Upper lobe of left lung (tissue), 6 donors: ENCODE results near the gene NUP188. TPM values are rescaled to one million over a fixed set of nuclear protein-coding genes. Genes with fewer than 3 reads are reported as not detected.
A peak's percentile ranks its signal among the peaks of the same experiment; 100 is the strongest.

Experiments
- ATAC-seq, 2 donors: fragments of 200-7000 bp; cut with Tn5 transposase; one replicate each; pipeline ENCODE4 v1.9.1; 2022; ENCODE audit warnings: mild to moderate bottlenecking in 2 of 2, moderate library complexity in 2 of 2; ENCODE audit not compliant: low FRiP score in 2 of 2
- DNase-seq, 2 donors: peaks; one replicate each; pipeline ENCODE4 v3.0.0-alpha.2; 2019 to 2020
- H3K27ac ChIP-seq, 4 donors: fragments of 200-600 bp; sonication (generic); one replicate each; pipeline ENCODE4 v1.5.1; 2016 to 2019
- H3K27me3 ChIP-seq, 4 donors: fragments of 200-600 bp; sonication (generic); one replicate each; pipeline ENCODE4 v1.5.1; 2017 to 2019
- H3K36me3 ChIP-seq, 4 donors: fragments of 200-600 bp; sonication (generic); one replicate each; pipeline ENCODE4 v1.5.1; 2016 to 2019
- H3K4me1 ChIP-seq, 4 donors: fragments of 200-600 bp; sonication (generic); one replicate each; pipeline ENCODE4 v1.5.1; 2018 to 2019
- H3K4me3 ChIP-seq, 4 donors: fragments of 200-600 bp; sonication (generic); one replicate each; pipeline ENCODE4 v1.5.1; 2017 to 2019; ENCODE audit warnings: mild to moderate bottlenecking in 2 of 4, moderate library complexity in 1 of 4
- H3K9me3 ChIP-seq, 4 donors: fragments of 200-600 bp; sonication (generic); one replicate each; pipeline ENCODE4 v1.5.1; 2018 to 2019
- CTCF ChIP-seq, 6 experiments: fragments of 450-650 bp in 4 of 6; fragments of 200-600 bp in 2 of 6; sonication (generic) in 2 of 6; IDR thresholded peaks; one replicate each; pipeline ENCODE4 v1.5.1; 2016 to 2019; ENCODE audit warnings: antibody characterized with exemption in 6 of 6
- EP300 ChIP-seq, 4 donors: sonication (generic); formaldehyde crosslinking; IDR thresholded peaks; one replicate each; pipeline ENCODE4 v1.5.1; 2017; ENCODE audit warnings: antibody characterized with exemption in 4 of 4, control low read depth in 2 of 4
- POLR2A ChIP-seq, 4 donors: fragments of 450-650 bp; IDR thresholded peaks; one replicate each; pipeline ENCODE4 v1.5.1; 2016 to 2017; ENCODE audit warnings: antibody characterized with exemption in 4 of 4, mild to moderate bottlenecking in 2 of 4
- POLR2AphosphoS5 ChIP-seq, 2 donors: sonication (generic); formaldehyde crosslinking; IDR thresholded peaks; one replicate each; pipeline ENCODE4 v1.5.1; 2017; ENCODE audit warnings: antibody characterized with exemption in 2 of 2
- WGBS, 2 donors: methylation state at CpG; one replicate each; pipeline ENCODE4 v1.1.5; 2017 to 2018; 5-methylcytosine and 5-hydroxymethylcytosine counted together
- total RNA-seq, 6 donors: library from RNA; depleted of rRNA in 4 of 6; stranded (reverse); fragments of >200 nt in 4 of 6; gene quantifications; one replicate each; pipeline versions ENCODE4 v1.1.0 to v1.2.1, GENCODE V29; 2016 to 2021
- donor health status: DM: no; HTN: no; CAD: no; lungs with moderate emphysema.
- donor health status: DM: no; HTN: yes; CAD: no; lungs with severe emphysema.

Gene NUP188
- total RNA-seq, 6 donors from 2014 or later = 30.4 to 225 (median 50.1) TPM

- no peaks in the 10 kb centered on the region for H3K27me3 ChIP-seq
- H3K9me3 ChIP-seq = no peaks in the 10 kb centered on the region
- peak overlapping the region; percentile 62 to 97 (median 86) for H3K27ac ChIP-seq
- H3K36me3 ChIP-seq = peaks cover 0 to 30% (median 12%) of the 10 kb centered on the region in 4 donors
- ATAC-seq (no peak), DNase-seq (no peak)
- H3K4me1 ChIP-seq = peaks cover 60 to 78% (median 72%) of the 10 kb centered on the region in 4 donors
- no peak for TF ChIP-seq EP300 (IDR thresholded peaks at IDR 0.05)
- TF ChIP-seq CTCF (IDR thresholded peaks at IDR 0.05) = no peak
- no peak for TF ChIP-seq POLR2AphosphoS5 (IDR thresholded peaks at IDR 0.05)
- TF ChIP-seq POLR2A (IDR thresholded peaks at IDR 0.05) = no peak
- H3K4me3 ChIP-seq = no peak overlapping the region
- WGBS, 2 donors = 88 to 93% methylated on average over 13 of the region's 14 CpGs
Measured at GRCh38 chr9:128919402-128920089, 28.0 kb upstream of the NUP188 start.

- TF ChIP-seq CTCF (IDR thresholded peaks at IDR 0.05) (no peak), POLR2AphosphoS5 (IDR thresholded peaks at IDR 0.05) (peak; percentile 54 to 70), EP300 (IDR thresholded peaks at IDR 0.05) (peak in 1 of 4 donors; percentile 79), POLR2A (IDR thresholded peaks at IDR 0.05) (peak in 1 of 4 donors; percentile 53)
- no peak for ATAC-seq
- peak within 1 kb of the TSS; percentile 5 to 65 (median 54) for H3K4me3 ChIP-seq
- peaks cover 50 to 70% (median 63%) of the 10 kb centered on the region in 4 donors for H3K4me1 ChIP-seq
- 58 to 76% methylated on average over 8 to 13 of the region's 13 CpGs for whole genome bisulfite sequencing, 2 donors
- H3K27ac ChIP-seq = peak within 1 kb of the TSS; percentile 84 to 97 (median 90)
- peak; percentile 73 to 85 for DNase-seq
- no peaks in the 10 kb centered on the region for H3K9me3 ChIP-seq
- H3K36me3 ChIP-seq = peaks cover 0 to 24% (median 12%) of the 10 kb centered on the region in 4 donors
- H3K27me3 ChIP-seq = no peaks in the 10 kb centered on the region
Measured at GRCh38 chr9:128920381-128921058, 27.0 kb upstream of the NUP188 start, which contains the start of gene PHYHD1. Gene PHYHD1, plus strand, starts transcription at chr9:128920982. Its CDS starts 1,342 bp downstream, at chr9:128922324.

GRCh38 chr9:128921881-128922763 lies 25.4 kb upstream of the NUP188 start:
- 16 to 17% methylated on average over 22 to 25 of the region's 32 CpGs for WGBS, 2 donors
- TF ChIP-seq POLR2AphosphoS5 (IDR thresholded peaks at IDR 0.05) (peak in 1 of 2 donors; percentile 20), POLR2A (IDR thresholded peaks at IDR 0.05) (peak in 2 of 4 donors; percentile 17 to 49), CTCF (IDR thresholded peaks at IDR 0.05) (peak in 1 of 6 experiments; percentile 29), EP300 (IDR thresholded peaks at IDR 0.05) (no peak)
- H3K27me3 ChIP-seq = no peaks in the 10 kb centered on the region
- H3K4me3 ChIP-seq = peak overlapping the region; percentile 13 to 65 (median 54)
- H3K27ac ChIP-seq = peak overlapping the region; percentile 84 to 97 (median 90)
- peaks cover 0 to 12% (median 5%) of the 10 kb centered on the region in 4 donors for H3K36me3 ChIP-seq
- DNase-seq (peak; percentile 61 to 91), ATAC-seq (peak; percentile 83 to 88)
- H3K4me1 ChIP-seq = peaks cover 35 to 54% (median 48%) of the 10 kb centered on the region in 4 donors
- no peaks in the 10 kb centered on the region for H3K9me3 ChIP-seq

- no peaks in the 10 kb centered on the region for H3K9me3 ChIP-seq
- ATAC-seq (no peak), DNase-seq (no peak)
- H3K27ac ChIP-seq = peak overlapping the region; percentile 84 to 97 (median 90)
- TF ChIP-seq EP300 (IDR thresholded peaks at IDR 0.05) (no peak), POLR2A (IDR thresholded peaks at IDR 0.05) (no peak), POLR2AphosphoS5 (IDR thresholded peaks at IDR 0.05) (no peak), CTCF (IDR thresholded peaks at IDR 0.05) (no peak)
- peaks cover 29 to 56% (median 51%) of the 10 kb centered on the region in 4 donors for H3K4me1 ChIP-seq
- peaks cover 0 to 11% (median 0%) of the 10 kb centered on the region in 4 donors for H3K36me3 ChIP-seq
- no peaks in the 10 kb centered on the region for H3K27me3 ChIP-seq
- peak overlapping the region in 1 of 4 donors; percentile 65 for H3K4me3 ChIP-seq
- WGBS, 2 donors = 88 to 90% methylated on average over 6 of the region's 6 CpGs
Measured at GRCh38 chr9:128923493-128923883, 24.0 kb upstream of the NUP188 start.
